Activated CD8-positive, alpha-beta T cell treated with anti-CD3 and anti-CD28 coated beads for 36 hours (primary cell): ENCODE results near the gene SMTN. TPM values are rescaled to one million over a fixed set of nuclear protein-coding genes. Genes with fewer than 3 reads are reported as not detected.

ENCODE experiments used
- ATAC-seq: fragments of 200-7000 bp; cut with Tn5 transposase; one replicate; pipeline ENCODE4 v1.10.0; 2021; ENCODE audit warnings: mild to moderate bottlenecking, moderate library complexity
- CTCF ChIA-PET: fragments of 350-600 bp; sonication (Branson Sonifier 250); formaldehyde crosslinking; loops from one replicate; lab custom pipeline; 2021; ENCODE audit warnings: antibody characterized with exemption; lab: Charles Lee
- POLR2A ChIA-PET: fragments of 350-600 bp; sonication (Branson Sonifier 250); formaldehyde crosslinking; loops from one replicate; lab custom pipeline; 2021; ENCODE audit warnings: antibody characterized with exemption; lab: Charles Lee
- DNase-seq: peaks from one replicate; pipeline ENCODE4 v3.0.0-alpha.2; 2020
- H3K27ac Mint-ChIP-seq: one replicate; pipeline ENCODE4 v1.8.0; 2021; ENCODE audit warnings: mild to moderate bottlenecking, mixed read lengths
- H3K27me3 Mint-ChIP-seq: one replicate; pipeline ENCODE4 v1.8.0; 2021; ENCODE audit warnings: mixed read lengths
- H3K36me3 Mint-ChIP-seq: one replicate; pipeline ENCODE4 v1.8.0; 2021; ENCODE audit warnings: low read depth, mixed read lengths
- H3K4me1 Mint-ChIP-seq: one replicate; pipeline ENCODE4 v1.8.0; 2021; ENCODE audit warnings: low read depth, mixed read lengths
- H3K4me3 Mint-ChIP-seq: one replicate; pipeline ENCODE4 v1.8.0; 2021; ENCODE audit warnings: mild to moderate bottlenecking, moderate library complexity, mixed read lengths
- H3K9me3 Mint-ChIP-seq: one replicate; pipeline ENCODE4 v1.8.0; 2021; ENCODE audit warnings: mixed read lengths
- CTCF ChIP-seq: fragments of 200-600 bp; IDR thresholded peaks from one replicate; pipeline ENCODE4 v1.8.0; 2022; ENCODE audit warnings: antibody characterized with exemption, mild to moderate bottlenecking
- intact Hi-C: fragments of 100-400 bp; cut with micrococcal nuclease; formaldehyde crosslinking; loops from one replicate; pipeline ENCODE4 v1.10.0; 2022
- total RNA-seq, 2 experiments: library from RNA; stranded (reverse); gene quantifications; one replicate each; pipeline ENCODE4 v1.2.3, GENCODE V29; 2021

Gene SMTN
- total RNA-seq, 2 experiments from 2014 or later: 32.0 to 36.3 TPM

GRCh38 chr22:31122532-31123291 lies 41.6 kb downstream of the SMTN start, which contains the start of gene INPP5J:
Gene INPP5J (plus strand): TSS chr22:31122966. CDS start chr22:31123015, 49 bp downstream.
- H3K4me3 Mint-ChIP-seq: no peak within 1 kb of the TSS
- H3K4me1 Mint-ChIP-seq: no peaks in the 10 kb centered on the region
- H3K36me3 Mint-ChIP-seq: no peaks in the 10 kb centered on the region
- H3K27me3 Mint-ChIP-seq: no peaks in the 10 kb centered on the region
- peak within 1 kb of the TSS; percentile 10 for H3K27ac Mint-ChIP-seq
- CTCF ChIA-PET: no interaction called here
- no peak for DNase-seq
- POLR2A ChIA-PET: no interaction called here
- TF ChIP-seq CTCF: no peak
- intact Hi-C loops: no loop called here
- no peak for ATAC-seq
- H3K9me3 Mint-ChIP-seq: no peaks in the 10 kb centered on the region

GRCh38 chr22:31123292-31123602 lies 42.1 kb downstream of the SMTN start:
- H3K9me3 Mint-ChIP-seq: no peaks in the 10 kb centered on the region
- no peaks in the 10 kb centered on the region for H3K4me1 Mint-ChIP-seq
- no peak for TF ChIP-seq CTCF
- intact Hi-C loops: no loop called here
- ATAC-seq: no peak
- H3K4me3 Mint-ChIP-seq: no peak overlapping the region
- H3K27me3 Mint-ChIP-seq: peaks cover 1% of the 10 kb centered on the region
- no peak for DNase-seq
- ChIA-PET POLR2A (no interaction called here), CTCF (no interaction called here)
- no peaks in the 10 kb centered on the region for H3K36me3 Mint-ChIP-seq
- no peak overlapping the region for H3K27ac Mint-ChIP-seq

- DNase-seq: no peak
- TF ChIP-seq CTCF: no peak
- ChIA-PET POLR2A (no interaction called here), CTCF (no interaction called here)
- Mint-ChIP-seq H3K4me1 (no peaks in the 10 kb centered on the region), H3K36me3 (no peaks in the 10 kb centered on the region), H3K9me3 (no peaks in the 10 kb centered on the region), H3K27ac (no peak overlapping the region), H3K4me3 (no peak overlapping the region), H3K27me3 (peaks cover 1% of the 10 kb centered on the region)
- no peak for ATAC-seq
- intact Hi-C loops: no loop called here
These were observed 43.2 kb downstream of the SMTN start for GRCh38 chr22:31124290-31124689.

GRCh38 chr22:31124811-31125465 lies 43.8 kb downstream of the SMTN start:
- Mint-ChIP-seq H3K4me1 (no peaks in the 10 kb centered on the region), H3K9me3 (no peaks in the 10 kb centered on the region), H3K27ac (no peak overlapping the region), H3K36me3 (no peaks in the 10 kb centered on the region), H3K27me3 (peaks cover 1% of the 10 kb centered on the region), H3K4me3 (no peak overlapping the region)
- ChIA-PET CTCF (no interaction called here), POLR2A (no interaction called here)
- intact Hi-C loops: no loop called here
- no peak for TF ChIP-seq CTCF
- no peak for ATAC-seq
- DNase-seq: no peak

GRCh38 chr22:31125521-31126117 lies 44.5 kb downstream of the SMTN start:
- H3K36me3 Mint-ChIP-seq: no peaks in the 10 kb centered on the region
- H3K27me3 Mint-ChIP-seq: peaks cover 1% of the 10 kb centered on the region
- intact Hi-C loops: no loop called here
- ChIA-PET POLR2A (no interaction called here), CTCF (no interaction called here)
- no peak overlapping the region for H3K4me3 Mint-ChIP-seq
- no peaks in the 10 kb centered on the region for H3K4me1 Mint-ChIP-seq
- H3K27ac Mint-ChIP-seq: no peak overlapping the region
- no peak for TF ChIP-seq CTCF
- no peaks in the 10 kb centered on the region for H3K9me3 Mint-ChIP-seq
- no peak for ATAC-seq
- no peak for DNase-seq
